ENCODE measurements around the gene SVIL. TPM values are rescaled to one million over a fixed set of nuclear protein-coding genes. Genes with fewer than 3 reads are reported as not detected.

SVIL gene
- total RNA-seq, 4 donors from 2014 or later = 785 to 1,099 (median 921) TPM

DNA sequence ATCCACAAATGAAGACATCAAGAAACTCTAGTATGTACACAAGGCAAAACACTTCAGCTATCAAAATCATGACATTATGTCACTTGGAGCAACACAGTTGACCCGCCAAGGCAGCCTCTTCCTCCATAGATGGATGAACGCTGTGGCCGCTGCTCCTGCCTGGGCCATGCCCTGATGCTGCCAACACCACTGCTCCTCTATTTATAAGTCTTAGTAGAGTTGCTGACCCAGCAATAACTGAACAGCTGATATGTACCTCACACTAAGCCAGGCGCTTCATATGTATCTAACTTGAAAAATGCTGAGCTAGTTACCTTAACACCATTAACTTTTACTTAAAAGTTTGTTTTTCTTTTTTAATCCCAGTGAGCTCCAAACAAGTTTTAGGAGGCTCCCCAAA lies 214.0 kb downstream of the SVIL start:
- Histone ChIP-seq H3K27ac (replicated peaks in 1 of 4) (no peak overlapping the region), H3K27me3 (no peaks in the 10 kb centered on the region), H3K4me3 (no peak overlapping the region), H3K36me3 (peaks cover 12 to 56% (median 34%) of the 10 kb centered on the region in 4 donors), H3K9me3 (no peaks in the 10 kb centered on the region), H3K4me1 (peaks cover 0 to 22% (median 9%) of the 10 kb centered on the region in 4 donors)
- 92% methylated on average over 4 of the region's 4 CpGs for WGBS
- DNase-seq (ENCODE audit: extremely low spot score) = no peak
- intact Hi-C loops (cut with DNase I) = no loop called here
- TF ChIP-seq POLR2A (IDR thresholded peaks at IDR 0.05; ENCODE audit: low read depth) = no peak
- no peak for TF ChIP-seq EP300 (IDR thresholded peaks at IDR 0.05)
- no peak for TF ChIP-seq POLR2AphosphoS5 (IDR thresholded peaks at IDR 0.05)
- TF ChIP-seq, protein P1, sequence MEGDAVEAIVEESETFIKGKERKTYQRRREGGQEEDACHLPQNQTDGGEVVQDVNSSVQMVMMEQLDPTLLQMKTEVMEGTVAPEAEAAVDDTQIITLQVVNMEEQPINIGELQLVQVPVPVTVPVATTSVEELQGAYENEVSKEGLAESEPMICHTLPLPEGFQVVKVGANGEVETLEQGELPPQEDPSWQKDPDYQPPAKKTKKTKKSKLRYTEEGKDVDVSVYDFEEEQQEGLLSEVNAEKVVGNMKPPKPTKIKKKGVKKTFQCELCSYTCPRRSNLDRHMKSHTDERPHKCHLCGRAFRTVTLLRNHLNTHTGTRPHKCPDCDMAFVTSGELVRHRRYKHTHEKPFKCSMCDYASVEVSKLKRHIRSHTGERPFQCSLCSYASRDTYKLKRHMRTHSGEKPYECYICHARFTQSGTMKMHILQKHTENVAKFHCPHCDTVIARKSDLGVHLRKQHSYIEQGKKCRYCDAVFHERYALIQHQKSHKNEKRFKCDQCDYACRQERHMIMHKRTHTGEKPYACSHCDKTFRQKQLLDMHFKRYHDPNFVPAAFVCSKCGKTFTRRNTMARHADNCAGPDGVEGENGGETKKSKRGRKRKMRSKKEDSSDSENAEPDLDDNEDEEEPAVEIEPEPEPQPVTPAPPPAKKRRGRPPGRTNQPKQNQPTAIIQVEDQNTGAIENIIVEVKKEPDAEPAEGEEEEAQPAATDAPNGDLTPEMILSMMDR (IDR thresholded peaks at IDR 0.05) = no peak

DNA sequence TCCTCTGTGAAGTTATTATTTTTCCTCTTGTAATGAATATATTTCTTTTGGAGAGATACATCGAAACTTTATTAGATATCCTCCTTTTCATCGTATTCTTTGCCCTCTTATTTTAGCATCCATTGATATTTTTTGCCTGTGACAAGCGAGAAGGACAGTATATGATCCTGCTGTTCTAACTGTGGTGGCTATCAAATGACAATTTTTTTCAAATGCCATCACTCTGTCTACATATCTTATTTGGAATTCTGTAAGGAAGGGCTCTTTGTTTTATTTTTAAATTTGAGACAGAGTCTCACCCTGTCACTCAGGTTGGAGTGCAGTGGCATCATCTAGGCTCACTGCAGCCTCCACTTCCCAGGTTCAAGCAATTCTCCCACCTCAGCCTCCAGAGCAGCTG lies 217.4 kb downstream of the SVIL start:
- no peak for TF ChIP-seq EP300 (IDR thresholded peaks at IDR 0.05)
- TF ChIP-seq, protein P1 (IDR thresholded peaks at IDR 0.05) = no peak
- WGBS = 93% methylated on average over 3 of the region's 3 CpGs

DNA sequence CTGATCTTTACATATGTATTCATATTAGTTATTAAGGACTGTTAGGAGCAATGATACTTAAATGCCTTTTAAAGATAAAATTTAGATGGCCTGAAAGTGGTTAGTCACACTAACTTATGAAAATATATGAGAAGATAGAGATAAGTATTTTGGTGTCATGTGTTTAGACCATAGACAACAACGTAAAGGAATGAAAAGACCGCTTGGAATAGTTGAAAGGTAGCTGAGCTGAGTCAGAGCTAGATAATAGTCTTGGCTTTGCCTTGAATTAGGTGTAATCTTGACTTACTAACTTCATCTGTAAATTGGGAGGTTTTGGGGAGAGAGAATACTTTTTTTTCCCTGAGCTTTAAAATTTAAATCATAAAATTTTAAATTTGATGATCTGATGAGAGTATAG lies 218.9 kb downstream of the SVIL start:
- 88% methylated on average over 2 of the region's 2 CpGs for WGBS
- Histone ChIP-seq H3K27me3 (no peaks in the 10 kb centered on the region), H3K36me3 (peaks cover 2 to 36% (median 15%) of the 10 kb centered on the region in 4 donors), H3K4me3 (no peak overlapping the region), H3K27ac (replicated peaks in 1 of 4) (no peak overlapping the region), H3K9me3 (no peaks in the 10 kb centered on the region), H3K4me1 (peaks cover 29 to 57% (median 56%) of the 10 kb centered on the region in 4 donors)
- intact Hi-C loops (cut with DNase I) = no loop called here
- no peak for DNase-seq (ENCODE audit: extremely low spot score)
- TF ChIP-seq POLR2A (IDR thresholded peaks at IDR 0.05; ENCODE audit: low read depth) = no peak
- TF ChIP-seq, protein P1 (IDR thresholded peaks at IDR 0.05) = no peak
- TF ChIP-seq EP300 (IDR thresholded peaks at IDR 0.05) = no peak
- no peak for TF ChIP-seq POLR2AphosphoS5 (IDR thresholded peaks at IDR 0.05)

More for the DNA sequence above, 217.4 kb downstream of the SVIL start:
- DNase-seq (ENCODE audit: extremely low spot score) = no peak
- intact Hi-C loops (cut with DNase I) = no loop called here
- Histone ChIP-seq H3K4me3 (no peak overlapping the region), H3K27me3 (no peaks in the 10 kb centered on the region), H3K9me3 (no peaks in the 10 kb centered on the region), H3K36me3 (peaks cover 12 to 50% (median 28%) of the 10 kb centered on the region in 4 donors), H3K27ac (replicated peaks in 1 of 4) (no peak overlapping the region), H3K4me1 (peaks cover 18 to 51% (median 42%) of the 10 kb centered on the region in 4 donors)

DNA sequence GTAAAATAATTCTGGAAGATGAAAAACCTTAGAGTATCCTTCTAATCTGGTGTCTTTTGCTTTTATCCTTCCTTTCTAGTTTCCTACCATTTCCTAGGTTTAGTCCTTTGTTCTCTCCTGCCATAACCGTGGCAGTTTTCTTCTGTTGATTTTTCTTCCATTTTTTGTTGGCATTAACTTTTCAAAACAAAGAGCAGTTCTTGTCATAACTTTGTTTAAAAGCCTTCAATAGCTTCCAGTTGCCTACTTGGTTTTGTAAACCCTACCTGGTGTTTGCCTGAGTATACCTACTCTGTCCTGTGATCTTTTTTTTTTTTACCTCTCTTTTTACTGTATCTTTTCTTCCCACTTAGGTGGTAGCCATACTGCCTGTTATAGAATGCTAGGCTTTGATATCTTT lies 220.3 kb downstream of the SVIL start:
- Histone ChIP-seq H3K9me3 (no peaks in the 10 kb centered on the region), H3K4me3 (no peak overlapping the region), H3K27me3 (no peaks in the 10 kb centered on the region), H3K36me3 (peaks cover 0 to 27% (median 6%) of the 10 kb centered on the region in 4 donors), H3K27ac (replicated peaks in 1 of 4) (no peak overlapping the region), H3K4me1 (peaks cover 29 to 64% (median 62%) of the 10 kb centered on the region in 4 donors)
- TF ChIP-seq, protein P1 (IDR thresholded peaks at IDR 0.05) = no peak
- TF ChIP-seq POLR2A (IDR thresholded peaks at IDR 0.05; ENCODE audit: low read depth) (no peak), EP300 (IDR thresholded peaks at IDR 0.05) (no peak), POLR2AphosphoS5 (IDR thresholded peaks at IDR 0.05) (no peak)
- no peak for DNase-seq (ENCODE audit: extremely low spot score)
- intact Hi-C loops (cut with DNase I) = loop anchor here (5.0 kb wide), 1 partner anchor 33 kb away; no protein-coding TSS in a partner anchor
- 30% methylated on average over 1 of the region's 1 CpG for WGBS

DNA sequence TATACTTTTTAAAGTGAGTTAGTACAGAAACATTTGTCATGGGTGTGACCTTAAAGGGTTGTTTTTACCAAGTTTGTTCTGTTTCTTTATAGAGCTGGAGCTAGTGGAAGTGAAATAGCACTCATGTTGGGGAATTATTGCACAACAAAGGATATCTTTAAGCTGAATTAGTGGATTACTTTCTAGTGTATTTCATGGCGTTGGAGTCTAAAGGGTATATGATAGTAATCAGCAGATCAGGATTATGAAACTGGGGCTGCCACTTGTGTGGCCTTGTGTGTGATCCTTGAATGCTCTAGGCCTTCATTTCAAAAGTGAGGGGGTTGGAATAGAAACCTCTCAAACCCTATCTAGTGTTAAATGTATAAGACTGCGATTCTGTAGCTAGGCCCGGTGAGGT lies 222.3 kb downstream of the SVIL start:
- intact Hi-C loops (cut with DNase I) = loop anchor here (5.0 kb wide), 1 partner anchor 35 kb away; no protein-coding TSS in a partner anchor
- no peaks in the 10 kb centered on the region for H3K27me3 ChIP-seq
- peak overlapping the region in 1 of 4 donors; percentile 15 for H3K4me3 ChIP-seq
- peak overlapping the region in 3 of 4 donors; percentile 45 to 56 (median 46) for H3K27ac ChIP-seq (replicated peaks in 1 of 4)
- TF ChIP-seq POLR2AphosphoS5 (IDR thresholded peaks at IDR 0.05) (no peak), EP300 (IDR thresholded peaks at IDR 0.05) (no peak), POLR2A (IDR thresholded peaks at IDR 0.05; ENCODE audit: low read depth) (no peak)
- TF ChIP-seq, protein P1 (IDR thresholded peaks at IDR 0.05) = no peak
- DNase-seq (ENCODE audit: extremely low spot score) = no peak
- H3K9me3 ChIP-seq = no peaks in the 10 kb centered on the region
- WGBS = 81% methylated on average over 3 of the region's 3 CpGs
- H3K4me1 ChIP-seq = peaks cover 35 to 69% (median 62%) of the 10 kb centered on the region in 4 donors
- peaks cover 0 to 19% (median 4%) of the 10 kb centered on the region in 4 donors for H3K36me3 ChIP-seq

Measured in esophagus muscularis mucosa (tissue), 4 donors.